HepG2 (cell line): ENCODE data around the gene TAF6. TPM values are rescaled to one million over a fixed set of nuclear protein-coding genes. Genes with fewer than 3 reads are reported as not detected.

Experiments
- BRCA1 ChIP-seq: sonication (generic); formaldehyde crosslinking; IDR thresholded peaks from 2 replicates; pipeline ENCODE4 v1.4.0; 2020; ENCODE audit warnings: missing genetic modification reagents
- CREBL2 ChIP-seq: sonication (generic); formaldehyde crosslinking; IDR thresholded peaks from 2 replicates; pipeline ENCODE4 v1.8.1; 2023; ENCODE audit warnings: missing genetic modification reagents, mild to moderate bottlenecking, borderline replicate concordance
- GABPB1 ChIP-seq: IDR thresholded peaks from 2 replicates; pipeline ENCODE4 v1.6.1; 2016; ENCODE audit warnings: mild to moderate bottlenecking, missing genetic modification reagents, moderate library complexity, missing compliant biosample characterization
- HES4 ChIP-seq: sonication (generic); formaldehyde crosslinking; IDR thresholded peaks from 2 replicates; pipeline ENCODE4 v1.9.0; 2021; ENCODE audit warnings: mild to moderate bottlenecking, missing genetic modification reagents, borderline replicate concordance
- HNF4G ChIP-seq, 2 experiments: sonication (generic) in 1 of 2; formaldehyde crosslinking in 1 of 2; IDR thresholded peaks; 2 replicates each; pipeline versions ENCODE4 v1.4.0 to v1.6.1; 2011 to 2020; ENCODE audit warnings: borderline replicate concordance in 2 of 2, low read depth in 2 of 2, mild to moderate bottlenecking in 2 of 2, low read length in 1 of 2, missing genetic modification reagents in 1 of 2, moderate library complexity in 1 of 2
- KMT2A ChIP-seq: sonication (generic); formaldehyde crosslinking; IDR thresholded peaks from 2 replicates; pipeline ENCODE4 v1.4.0; 2020; ENCODE audit warnings: missing genetic modification reagents
- MNT ChIP-seq: fragments of 450-650 bp; IDR thresholded peaks from 2 replicates; pipeline ENCODE4 v1.6.1; 2016
- NR2F6 ChIP-seq, 2 experiments: IDR thresholded peaks; 2 replicates each; pipeline ENCODE4 v1.6.1; 2016; ENCODE audit warnings: antibody characterized with exemption in 1 of 2, mild to moderate bottlenecking in 1 of 2
- PCBP2 ChIP-seq: fragments of 200-400 bp; formaldehyde crosslinking; optimal IDR thresholded peaks from 2 replicates; pipeline ENCODE3; 2018; ENCODE audit warnings: low read length, low read depth; ENCODE audit not compliant: poor library complexity, severe bottlenecking
- SMAD1 ChIP-seq: sonication (generic); formaldehyde crosslinking; IDR thresholded peaks from 2 replicates; pipeline ENCODE4 v1.4.0; 2020; ENCODE audit warnings: missing genetic modification reagents, low read depth, mild to moderate bottlenecking, borderline replicate concordance
- SMARCC2 ChIP-seq: fragments of 450-650 bp; IDR thresholded peaks from 2 replicates; pipeline ENCODE4 v1.6.1; 2017; ENCODE audit warnings: antibody characterized with exemption, mild to moderate bottlenecking
- SMARCE1 ChIP-seq: fragments of 450-650 bp; IDR thresholded peaks from 2 replicates; pipeline ENCODE4 v1.6.1; 2017; ENCODE audit warnings: borderline replicate concordance
- SNAPC2 ChIP-seq: sonication (generic); formaldehyde crosslinking; IDR thresholded peaks from 2 replicates; pipeline ENCODE4 v1.8.1; 2022; ENCODE audit warnings: mild to moderate bottlenecking, missing genetic modification reagents
- TFDP1 ChIP-seq: IDR thresholded peaks from 2 replicates; pipeline ENCODE4 v1.6.1; 2016; ENCODE audit warnings: missing compliant biosample characterization, missing genetic modification reagents, borderline replicate concordance
- ZNF343 ChIP-seq: sonication (generic); formaldehyde crosslinking; IDR thresholded peaks from 2 replicates; pipeline ENCODE4 v1.4.0; 2020; ENCODE audit warnings: mild to moderate bottlenecking, missing genetic modification reagents
- ZNF354B ChIP-seq: sonication (generic); formaldehyde crosslinking; IDR thresholded peaks from 2 replicates; pipeline ENCODE4 v1.8.0; 2022; ENCODE audit warnings: mild to moderate bottlenecking, missing genetic modification reagents
- ZNF605 ChIP-seq: sonication (generic); formaldehyde crosslinking; IDR thresholded peaks from 2 replicates; pipeline ENCODE4 v1.8.0; 2022; ENCODE audit warnings: mild to moderate bottlenecking, missing genetic modification reagents
- ZUFSP ChIP-seq: sonication (generic); formaldehyde crosslinking; IDR thresholded peaks from 2 replicates; pipeline ENCODE4 v1.9.0; 2021; ENCODE audit warnings: missing genetic modification reagents, mild to moderate bottlenecking, borderline replicate concordance
- polyA plus RNA-seq, 8 experiments: library from polyadenylated mRNA; depleted of rRNA in 3 of 8; stranded (reverse) in 7 of 8; unstranded in 1 of 8; fragments of >200 nt; fragmentation: Illumina TruSeq in 4 of 8; extraction: Trizol in 4 of 8; gene quantifications; 2 replicates each; pipeline versions ENCODE4 v1.2.1 to v1.2.3, GENCODE V29; 2011 to 2016; ENCODE audit warnings: low read depth in 4 of 8, missing spikeins in 1 of 8, mixed read lengths in 1 of 8; ENCODE audit not compliant: insufficient read depth in 1 of 8
- total RNA-seq, 5 experiments: library from RNA; depleted of rRNA; stranded (reverse); fragments of >200 nt; fragmentation: Illumina TruSeq; extraction: Trizol; gene quantifications; 2 replicates each; pipeline ENCODE4 v1.2.3, GENCODE V29; 2016; ENCODE audit warnings: low read depth in 1 of 5
- TF ChIP-seq, protein P1 (sequence below): sonication (generic); formaldehyde crosslinking; IDR thresholded peaks from 2 replicates; pipeline ENCODE4 v1.8.0; 2022; ENCODE audit warnings: mild to moderate bottlenecking, missing genetic modification reagents
- TF ChIP-seq, protein P2 (sequence below): sonication (generic); formaldehyde crosslinking; IDR thresholded peaks from 2 replicates; pipeline ENCODE4 v1.8.1; 2023; ENCODE audit warnings: mild to moderate bottlenecking, moderate library complexity, missing genetic modification reagents

Gene TAF6
- total and polyA plus RNA-seq, 2 of the 13 experiments (the other 11 are each of a cell fraction or from before 2014, with no cell fraction given) = 12.9 to 18.8 TPM

DNA sequence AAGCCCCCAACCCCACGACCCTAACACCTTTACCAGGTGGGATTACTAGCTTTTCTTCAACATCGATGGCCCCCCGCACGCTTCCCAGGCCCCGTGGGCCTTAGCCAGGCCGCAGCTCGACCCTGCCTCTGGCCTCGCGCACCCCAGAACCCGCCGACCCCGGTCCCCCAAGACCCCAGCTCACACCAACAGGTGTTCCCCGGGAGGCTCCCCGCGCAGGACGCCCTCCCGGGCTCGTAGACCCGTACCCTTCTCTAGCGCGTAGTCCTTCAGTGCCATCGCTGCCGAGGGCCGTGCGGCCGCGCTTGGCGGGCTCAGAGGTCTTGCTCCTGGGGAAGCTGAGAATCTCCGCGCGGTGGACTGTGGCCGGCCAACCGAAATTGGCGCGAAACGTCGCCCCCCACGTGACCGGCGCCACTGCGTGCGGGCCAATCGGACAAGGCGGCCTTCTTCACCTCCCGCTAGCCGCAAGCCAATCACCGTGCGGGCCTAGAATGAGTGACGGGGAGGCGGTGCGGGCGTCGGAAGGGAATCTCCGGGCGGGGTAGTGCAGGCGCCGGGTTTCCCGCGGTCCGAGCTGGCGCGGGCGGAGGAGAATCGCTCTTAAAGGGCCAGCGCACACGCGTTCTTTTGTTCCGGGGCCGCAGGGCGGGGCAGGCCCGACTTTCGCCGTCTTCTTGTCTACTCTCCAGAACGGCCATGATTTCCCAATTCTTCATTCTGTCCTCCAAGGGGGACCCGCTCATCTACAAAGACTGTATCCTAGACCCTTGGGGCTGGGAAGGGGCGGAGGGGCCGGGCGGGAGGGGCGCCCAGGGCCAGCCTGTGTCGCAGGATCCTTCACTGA, 17.9 kb downstream of the TAF6 start, which contains the start of the genes AP4M1 and MCM7 (continued):
- TF ChIP-seq BRCA1 = no peak
- peak; percentile 98 for TF ChIP-seq TFDP1
- TF ChIP-seq MNT = peak; percentile 59; the same call in 1 of the 2 replicates
- TF ChIP-seq, protein P1, sequence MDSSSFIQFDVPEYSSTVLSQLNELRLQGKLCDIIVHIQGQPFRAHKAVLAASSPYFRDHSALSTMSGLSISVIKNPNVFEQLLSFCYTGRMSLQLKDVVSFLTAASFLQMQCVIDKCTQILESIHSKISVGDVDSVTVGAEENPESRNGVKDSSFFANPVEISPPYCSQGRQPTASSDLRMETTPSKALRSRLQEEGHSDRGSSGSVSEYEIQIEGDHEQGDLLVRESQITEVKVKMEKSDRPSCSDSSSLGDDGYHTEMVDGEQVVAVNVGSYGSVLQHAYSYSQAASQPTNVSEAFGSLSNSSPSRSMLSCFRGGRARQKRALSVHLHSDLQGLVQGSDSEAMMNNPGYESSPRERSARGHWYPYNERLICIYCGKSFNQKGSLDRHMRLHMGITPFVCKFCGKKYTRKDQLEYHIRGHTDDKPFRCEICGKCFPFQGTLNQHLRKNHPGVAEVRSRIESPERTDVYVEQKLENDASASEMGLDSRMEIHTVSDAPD (CRISPR knock-in tag) = peak; percentile 71; the same call in 1 of the 2 replicates
- no peak for TF ChIP-seq NR2F6 (IDR thresholded peaks at IDR 0.05)
- TF ChIP-seq NR2F6 (CRISPR knock-in tag; IDR thresholded peaks at IDR 0.05) = peak; percentile 7; the same call in 1 of the 2 replicates
- TF ChIP-seq SMARCE1 = no peak
- 0 out of 2 replicates have a peak, but pooled peaks have one; percentile 34 for TF ChIP-seq ZNF343 (CRISPR knock-in tag)
- TF ChIP-seq SMAD1 (CRISPR knock-in tag) = peak; percentile 73
- no peak for TF ChIP-seq SMARCC2
- 0 out of 2 replicates have a peak, but pooled peaks have one; percentile 11 for TF ChIP-seq HES4 (CRISPR knock-in tag)
- no peak for TF ChIP-seq ZUFSP (CRISPR knock-in tag)
- TF ChIP-seq PCBP2 = no peak
- TF ChIP-seq HNF4G (IDR thresholded peaks at IDR 0.05; ENCODE audit: borderline replicate concordance, low read depth, low read length) = peak; percentile 14; the same call in 1 of the 2 replicates
- 0 out of 2 replicates have a peak, but pooled peaks have one; percentile 26 for TF ChIP-seq HNF4G (CRISPR knock-in tag; IDR thresholded peaks at IDR 0.05; ENCODE audit: borderline replicate concordance, low read depth)
- TF ChIP-seq KMT2A = no peak
- TF ChIP-seq, protein P2, sequence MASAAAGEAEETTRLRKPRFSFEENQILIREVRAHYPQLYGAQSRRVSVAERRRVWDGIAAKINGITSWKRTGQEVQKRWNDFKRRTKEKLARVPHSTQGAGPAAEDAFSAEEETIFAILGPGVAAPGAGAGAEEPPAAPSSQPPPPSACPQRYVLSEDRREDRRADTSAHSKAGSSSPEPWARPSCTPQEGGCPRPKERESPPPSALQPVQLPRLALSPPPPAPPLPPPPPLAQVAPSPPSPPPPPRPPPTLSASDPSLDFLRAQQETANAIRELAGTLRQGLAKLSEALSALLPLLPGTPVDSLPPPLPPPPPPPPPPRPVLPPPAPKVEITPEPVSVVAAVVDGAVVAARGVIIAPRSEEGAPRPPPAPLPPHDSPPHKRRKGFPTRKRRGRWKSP (CRISPR knock-in tag) = peak; percentile 9; the same call in 1 of the 2 replicates
- TF ChIP-seq ZNF605 (CRISPR knock-in tag) = peak; percentile 23; the same call in 1 of the 2 replicates
- TF ChIP-seq SNAPC2 = peak; percentile 86
- peak; percentile 81 for TF ChIP-seq GABPB1 (CRISPR knock-in tag)
- TF ChIP-seq ZNF354B (CRISPR knock-in tag) = no peak
- TF ChIP-seq CREBL2 = 0 out of 2 replicates have a peak, but pooled peaks have one; percentile 28
